ENCODE measurements around the gene RABL6. TPM values are rescaled to one million over a fixed set of nuclear protein-coding genes. Genes with fewer than 3 reads are reported as not detected.
"Not testable (repeated sequence)": the region's sequence is repeated elsewhere in the genome, so short reads cannot be mapped to it uniquely, and the experiment has no call there.

The RABL6 gene
- total RNA-seq, 2 experiments from 2014 or later = 101 to 106 TPM

DNA sequence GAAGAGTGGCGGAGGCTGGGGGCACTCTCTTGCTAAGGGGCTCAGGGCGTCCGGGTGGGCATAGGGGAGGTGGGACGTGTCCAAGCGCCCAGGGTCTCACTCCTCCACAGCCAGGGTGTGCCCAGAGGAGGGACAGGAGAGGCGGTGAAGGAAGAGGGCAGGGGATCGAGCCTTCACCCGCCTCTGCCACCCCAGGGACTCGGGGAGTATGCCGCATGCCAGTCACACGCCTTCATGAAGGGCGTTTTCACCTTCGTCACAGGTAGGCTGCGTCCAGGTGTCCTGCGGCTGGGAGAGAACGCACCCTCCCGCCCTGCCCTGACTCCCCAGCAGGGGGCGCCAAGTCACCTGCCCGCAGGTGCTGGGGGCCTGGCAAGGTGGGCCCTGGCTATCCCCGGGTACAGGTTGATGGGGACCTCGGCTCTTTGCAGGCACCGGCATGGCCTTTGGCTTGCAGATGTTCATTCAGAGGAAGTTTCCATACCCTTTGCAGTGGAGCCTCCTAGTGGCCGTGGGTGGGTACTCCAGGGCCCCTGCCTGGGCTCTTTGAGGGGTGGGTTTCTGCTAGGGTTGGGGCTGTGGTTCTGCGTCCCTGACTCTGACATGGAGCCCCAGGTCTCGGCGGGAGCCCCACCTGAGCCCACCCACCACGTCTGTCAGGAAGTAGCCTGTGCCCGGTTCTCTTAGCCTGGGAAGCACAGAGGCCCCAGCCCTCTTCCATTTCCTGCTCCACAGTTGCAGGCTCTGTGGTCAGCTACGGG lies 16.1 kb upstream of the RABL6 start:
- POLR2A ChIA-PET = interaction anchor here (0.6 kb wide), 1 partner anchor 117 kb away, joined by 3 read pairs; no protein-coding TSS in a partner anchor
- CTCF ChIA-PET = interaction anchor here (0.6 to 1.6 kb wide), 13 partner anchors 11 to 278 kb away, joined by 3 to 7 read pairs (median 3); partner anchors contain the start of gene FBXW5

DNA sequence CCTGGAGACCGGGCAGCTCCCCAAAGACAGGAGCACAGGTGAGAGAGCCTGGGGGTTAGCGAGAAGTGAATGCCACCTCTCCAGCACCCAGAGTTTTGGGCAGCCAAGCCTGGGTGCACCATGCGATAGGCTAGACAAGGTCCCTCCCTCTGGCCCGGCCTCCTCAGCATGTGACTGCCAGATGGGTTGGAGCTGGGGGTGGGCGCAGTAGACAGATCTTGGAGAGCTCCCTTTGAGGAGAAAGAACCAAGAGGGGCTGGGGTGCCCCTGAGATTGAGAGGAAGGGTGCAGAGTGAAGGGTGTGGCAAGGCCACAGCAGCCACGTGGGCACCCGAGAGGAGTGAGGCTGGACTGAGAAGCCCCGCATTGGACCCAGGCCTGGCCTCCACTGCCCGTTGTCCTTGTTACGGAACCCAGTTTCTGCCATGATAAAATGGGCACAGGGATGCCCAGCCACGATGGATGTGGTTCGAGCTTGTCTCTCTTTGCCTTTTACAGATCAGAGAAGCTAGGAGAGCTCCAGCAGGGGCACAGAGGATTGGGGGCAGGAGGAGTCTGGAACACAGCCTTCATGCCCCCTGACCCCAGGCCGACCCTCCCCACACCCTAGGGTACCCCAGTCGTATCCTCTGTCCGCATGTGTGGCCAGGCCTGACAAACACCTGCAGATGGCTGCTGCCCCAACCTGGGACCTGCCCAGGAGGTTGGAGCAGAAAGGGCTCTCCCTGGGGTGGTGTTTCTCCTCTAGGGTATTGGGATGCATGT lies 15.2 kb upstream of the RABL6 start:
- CTCF ChIA-PET = interaction anchor here (0.6 to 1.6 kb wide), 11 partner anchors 10 to 277 kb away, joined by 3 to 7 read pairs (median 3); partner anchors contain the start of gene FBXW5
- POLR2A ChIA-PET = no interaction called here

DNA sequence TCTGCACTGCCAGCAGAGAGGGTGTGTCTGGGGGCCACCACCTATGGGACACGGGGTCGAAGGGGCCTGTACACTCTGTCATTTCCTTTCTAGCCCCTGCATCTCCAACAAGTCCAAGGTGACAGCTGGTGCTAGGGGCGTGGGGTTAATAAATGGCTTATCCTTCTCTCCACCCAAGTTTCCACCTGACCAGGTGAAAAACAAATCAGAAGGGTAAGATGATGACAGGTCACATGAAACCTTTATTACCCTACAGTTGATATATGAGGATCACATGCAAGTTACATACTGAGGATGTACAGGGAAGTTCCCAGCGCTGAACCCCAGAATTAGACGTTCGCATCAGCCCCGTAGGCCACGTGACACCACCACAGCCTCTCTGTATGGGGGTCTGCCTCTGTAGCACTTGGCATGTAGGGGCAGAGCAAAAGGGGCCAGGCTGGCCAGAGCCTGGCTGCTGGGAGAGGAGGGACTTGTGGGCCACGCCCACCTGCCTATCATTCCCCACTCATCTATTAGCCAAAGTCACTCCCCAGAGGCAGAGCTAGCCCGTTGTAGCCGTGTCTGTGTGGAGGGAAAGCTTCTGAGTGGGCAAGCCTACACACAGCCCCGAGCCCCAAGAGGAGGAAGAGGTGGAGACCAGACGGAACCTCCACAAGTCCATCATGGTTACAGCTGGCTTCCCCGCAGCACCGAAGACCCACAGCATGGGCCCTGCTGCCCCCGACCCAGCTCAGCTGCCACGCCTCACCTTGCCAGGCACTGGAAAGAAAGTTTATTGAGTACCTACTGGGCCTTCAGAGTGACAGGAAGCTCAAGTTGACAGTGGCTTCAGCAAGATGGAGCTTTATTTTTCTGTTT lies 14.4 kb upstream of the RABL6 start:
- POLR2A ChIA-PET = no interaction called here
- CTCF ChIA-PET = interaction anchor here (1.0 to 1.6 kb wide), 6 partner anchors 9 to 274 kb away, joined by 3 to 7 read pairs (median 5); no protein-coding TSS in a partner anchor

DNA sequence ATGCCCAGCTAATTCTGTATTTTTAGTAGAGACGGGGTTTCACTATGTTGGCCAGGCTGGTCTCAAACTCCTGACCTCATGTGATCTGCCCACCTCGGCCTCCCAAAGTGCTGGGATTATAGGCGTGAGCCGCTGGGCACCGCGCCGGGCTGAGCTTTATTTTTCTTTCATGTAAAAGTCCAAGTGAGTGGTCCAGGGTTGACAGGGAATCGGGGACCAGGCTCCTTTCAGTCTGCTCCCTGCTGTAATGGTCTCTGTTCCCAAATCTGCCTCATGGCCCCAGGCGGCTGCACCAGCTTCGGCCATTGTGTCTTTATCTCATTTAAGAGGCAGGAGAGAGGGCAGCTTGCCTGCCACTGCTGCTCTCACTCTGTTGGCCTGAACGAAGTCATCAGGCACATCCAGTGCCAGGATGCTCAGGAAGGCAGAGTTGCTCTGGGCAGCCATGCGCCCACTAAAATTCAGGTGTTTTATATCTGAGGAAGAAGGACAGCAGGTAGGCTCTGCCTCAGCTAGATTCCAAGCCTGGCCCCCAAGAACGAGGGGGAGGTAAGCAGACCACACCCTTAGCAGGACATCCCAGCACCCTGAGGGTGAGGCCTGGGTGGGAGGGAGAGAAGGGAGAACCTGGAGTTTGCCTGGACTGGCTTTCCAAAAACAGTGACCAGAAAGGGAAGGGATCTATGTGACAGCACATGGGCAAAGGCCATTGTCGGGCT lies 13.3 kb upstream of the RABL6 start:
- ChIA-PET CTCF (interaction anchor here (0.8 to 1.4 kb wide), 3 partner anchors 17 to 273 kb away, joined by 4 to 7 read pairs (median 5); no protein-coding TSS in a partner anchor), POLR2A (no interaction called here)

DNA sequence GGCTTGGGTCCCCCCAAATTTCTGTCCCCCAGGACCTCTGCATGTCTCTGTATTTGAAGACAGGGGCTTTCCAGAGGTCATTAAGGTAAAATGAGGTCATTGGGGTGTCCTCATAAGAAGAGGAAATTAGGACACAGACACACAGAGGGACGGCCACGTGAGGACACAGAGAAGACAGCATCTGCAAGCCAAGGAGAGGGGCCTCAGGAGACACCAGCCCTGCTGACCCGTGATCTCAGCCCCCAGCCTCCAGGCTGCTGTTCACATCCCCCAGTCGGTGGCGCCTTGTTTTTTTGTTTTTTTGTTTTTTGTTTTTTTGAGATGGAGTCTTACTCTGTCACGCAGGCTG lies 12.8 kb upstream of the RABL6 start:
- ChIA-PET CTCF (no interaction called here), POLR2A (no interaction called here)

DNA sequence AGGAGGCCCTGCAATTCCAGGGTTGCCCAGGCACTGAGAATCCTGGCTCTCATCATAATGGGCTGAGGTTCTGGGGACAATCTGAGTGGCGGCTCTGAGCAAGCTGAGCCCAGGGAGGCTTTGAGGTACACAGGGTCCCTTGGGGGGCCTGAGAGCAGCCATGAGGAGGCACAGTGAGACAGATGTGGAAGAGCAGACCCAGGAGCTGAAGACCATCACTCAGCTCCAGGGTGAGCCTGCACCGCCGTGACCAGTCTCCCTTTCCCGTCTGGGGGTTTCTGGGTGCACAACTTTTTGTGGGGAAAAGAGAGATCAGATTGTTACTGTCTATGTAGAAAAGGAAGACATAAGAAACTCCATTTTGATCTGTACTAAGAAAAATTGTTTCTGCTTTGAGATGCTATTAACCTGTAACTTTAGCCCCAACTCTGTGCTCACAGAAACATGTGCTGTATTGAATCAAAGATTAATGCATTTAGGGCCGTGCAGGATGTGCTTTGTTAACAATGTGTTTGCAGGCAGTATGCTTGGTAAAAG lies 11.4 kb upstream of the RABL6 start, which contains the start of gene CCDC183:
TSS of gene CCDC183 (plus strand) at position 101 of the 537 bp plus-strand sequence. CDS start at position 161, 60 bp downstream.
- ChIA-PET CTCF (no interaction called here), POLR2A (no interaction called here)

DNA sequence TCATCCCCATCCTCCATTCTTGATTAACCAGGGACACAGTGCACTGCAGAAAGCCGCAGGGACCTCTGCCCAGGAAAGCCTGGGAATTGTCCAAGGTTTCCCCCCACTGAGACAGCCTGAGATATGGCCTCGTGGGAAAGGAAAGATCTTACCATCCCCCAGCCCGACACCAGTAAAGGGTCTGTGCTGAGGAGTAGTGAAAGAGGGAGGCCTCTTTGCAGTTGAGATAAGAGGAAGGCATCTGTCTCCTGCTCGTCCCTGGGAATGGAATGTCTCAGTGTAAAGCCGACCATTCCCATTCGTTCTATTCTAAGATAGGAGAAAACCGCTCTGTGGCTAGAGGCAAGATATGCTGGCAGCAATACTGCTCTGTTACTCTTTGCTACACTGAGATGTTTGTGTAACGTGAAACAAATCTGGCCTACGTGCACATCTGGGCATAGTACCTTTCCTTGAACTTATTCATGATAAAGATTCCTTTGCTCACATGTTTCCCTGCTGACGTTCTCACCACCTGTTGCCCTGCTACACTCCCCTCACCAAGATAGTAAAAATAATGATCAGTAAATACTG lies 10.9 kb upstream of the RABL6 start:
- CTCF ChIA-PET, POLR2A ChIA-PET: not testable (repeated sequence)

DNA sequence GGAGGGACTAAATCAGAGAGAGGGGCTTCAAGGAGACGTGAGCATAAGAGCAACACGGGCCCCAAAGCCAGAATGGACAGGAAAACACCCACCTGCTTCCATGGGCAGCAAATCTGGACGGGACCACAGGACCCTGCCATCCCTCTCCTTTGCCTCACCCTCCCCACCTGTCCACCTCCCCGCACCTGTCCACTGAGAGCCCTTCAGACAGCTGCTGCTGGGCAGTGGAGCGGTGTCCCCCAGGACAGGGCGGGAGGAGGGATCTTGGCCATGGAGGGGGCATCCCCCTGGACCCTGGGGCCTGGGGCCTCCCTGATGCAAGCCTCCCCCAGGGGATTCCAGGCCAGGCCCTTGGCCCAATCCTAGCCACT lies 9.1 kb upstream of the RABL6 start:
- POLR2A ChIA-PET = no interaction called here
- CTCF ChIA-PET = interaction anchor here (1.4 kb wide), 1 partner anchor 236 kb away, joined by 3 read pairs; no protein-coding TSS in a partner anchor

DNA sequence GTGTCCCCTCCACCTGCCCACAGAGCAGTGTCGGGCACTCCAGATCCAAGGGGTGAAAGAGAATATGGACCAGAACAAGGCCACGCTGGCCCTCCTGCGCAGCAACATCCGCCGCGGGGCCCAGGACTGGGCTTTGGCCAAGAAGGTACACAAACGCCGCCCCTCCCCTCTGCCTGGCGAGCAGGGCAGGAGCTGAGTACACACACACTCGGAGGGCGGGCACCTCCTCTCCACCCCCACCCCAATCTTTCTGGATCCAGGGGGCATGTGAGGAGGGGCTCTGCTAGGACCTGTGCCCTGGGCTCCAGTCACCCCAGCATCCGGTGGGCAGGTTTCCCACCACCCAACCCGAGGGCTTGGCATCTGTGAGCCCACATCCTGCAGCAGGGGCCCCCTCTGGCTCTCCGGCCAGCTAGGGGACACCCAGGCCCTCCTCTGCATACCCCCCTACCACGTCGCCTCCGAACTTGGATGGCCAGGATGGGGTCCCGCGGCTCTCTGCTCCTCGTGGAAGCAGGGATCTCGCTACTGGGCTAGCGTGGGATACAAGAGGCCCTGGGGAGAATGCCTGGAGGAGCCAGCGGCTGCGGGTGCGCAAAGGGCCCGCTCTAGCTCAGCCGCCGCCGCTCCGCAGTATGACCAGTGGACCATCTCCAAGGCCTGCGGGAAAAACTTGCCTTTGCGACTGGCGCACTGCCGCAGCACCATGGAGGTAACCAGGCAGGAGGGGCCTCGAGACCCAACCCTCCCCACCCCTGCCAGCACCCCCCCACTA lies 8.5 kb upstream of the RABL6 start:
- POLR2A ChIA-PET = interaction anchor here (0.7 to 1.7 kb wide), 2 partner anchors 193 to 246 kb away, joined by 3 to 5 read pairs; partner anchors contain the start of gene PAXX
- CTCF ChIA-PET = interaction anchor here (1.4 kb wide), 1 partner anchor 236 kb away, joined by 3 read pairs; no protein-coding TSS in a partner anchor

DNA sequence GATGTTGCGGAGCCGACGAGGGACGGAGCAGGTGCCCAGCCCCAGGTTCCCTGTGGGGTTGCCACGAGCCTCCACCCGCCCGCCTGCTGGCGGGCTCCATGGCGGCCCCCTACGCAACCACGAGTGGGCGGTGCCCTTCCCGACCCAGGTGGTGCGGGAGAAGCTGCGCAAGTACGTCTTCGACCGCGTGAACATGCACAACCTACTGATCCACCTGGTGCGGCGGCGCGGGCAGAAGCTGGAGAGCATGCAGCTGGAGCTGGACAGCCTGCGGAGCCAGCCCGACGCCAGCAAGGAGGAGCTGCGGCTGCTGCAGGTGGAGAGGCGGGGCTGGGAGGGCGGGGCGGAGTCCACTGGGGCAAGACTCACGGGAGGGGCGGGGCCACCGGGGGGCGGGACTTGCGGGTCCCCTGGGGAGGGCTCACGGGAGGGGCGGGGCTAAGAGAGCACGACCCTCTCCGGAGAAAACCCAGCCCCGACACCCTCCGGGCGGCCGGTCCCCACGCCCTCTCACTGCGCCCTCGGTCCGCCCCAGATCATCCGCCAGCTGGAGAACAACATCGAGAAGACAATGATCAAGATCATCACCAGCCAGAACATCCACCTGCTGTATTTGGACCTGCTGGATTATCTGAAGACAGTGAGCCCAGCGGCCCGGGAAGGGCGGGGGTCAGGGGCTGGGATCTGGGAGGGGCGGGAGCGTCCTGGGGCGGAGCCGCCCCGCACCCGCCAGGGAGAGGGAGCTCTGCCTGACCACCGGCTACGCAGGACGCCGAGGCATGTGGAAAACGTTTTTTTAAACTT lies 7.7 kb upstream of the RABL6 start:
- CTCF ChIA-PET = interaction anchor here (1.0 kb wide), 1 partner anchor 42 kb away, joined by 3 read pairs; the partner anchor contains the start of gene AJM1
- POLR2A ChIA-PET = interaction anchor here (0.7 to 1.7 kb wide), 3 partner anchors 20 to 245 kb away, joined by 3 to 5 read pairs (median 3); partner anchors contain the start of gene PAXX

DNA sequence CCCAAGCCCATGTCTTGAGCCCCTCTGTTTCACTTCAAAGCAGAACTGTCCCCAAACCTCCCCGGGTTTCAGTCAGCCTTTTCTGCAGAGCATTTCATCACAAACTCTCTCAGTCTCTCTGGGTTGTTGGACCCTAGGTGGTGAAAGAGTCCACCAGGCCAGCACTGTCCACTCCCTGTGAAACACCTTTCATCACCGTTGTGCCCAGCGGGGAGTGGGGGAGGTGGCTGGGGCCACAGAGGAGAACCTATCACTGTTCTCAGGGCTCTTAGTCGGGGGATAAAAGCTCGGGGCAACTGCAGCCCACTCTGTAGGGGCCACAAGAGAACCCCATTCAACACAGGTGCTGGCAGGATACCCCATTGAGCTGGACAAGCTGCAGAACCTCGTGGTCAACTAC lies 5.4 kb upstream of the RABL6 start:
- ChIA-PET POLR2A (interaction anchor here (0.6 kb wide), 1 partner anchor 8 kb away, joined by 13 read pairs; no protein-coding TSS in a partner anchor), CTCF (interaction anchor here (0.8 to 1.6 kb wide), 2 partner anchors 10 to 40 kb away, joined by 4 to 6 read pairs; partner anchors contain the start of gene AJM1)

DNA sequence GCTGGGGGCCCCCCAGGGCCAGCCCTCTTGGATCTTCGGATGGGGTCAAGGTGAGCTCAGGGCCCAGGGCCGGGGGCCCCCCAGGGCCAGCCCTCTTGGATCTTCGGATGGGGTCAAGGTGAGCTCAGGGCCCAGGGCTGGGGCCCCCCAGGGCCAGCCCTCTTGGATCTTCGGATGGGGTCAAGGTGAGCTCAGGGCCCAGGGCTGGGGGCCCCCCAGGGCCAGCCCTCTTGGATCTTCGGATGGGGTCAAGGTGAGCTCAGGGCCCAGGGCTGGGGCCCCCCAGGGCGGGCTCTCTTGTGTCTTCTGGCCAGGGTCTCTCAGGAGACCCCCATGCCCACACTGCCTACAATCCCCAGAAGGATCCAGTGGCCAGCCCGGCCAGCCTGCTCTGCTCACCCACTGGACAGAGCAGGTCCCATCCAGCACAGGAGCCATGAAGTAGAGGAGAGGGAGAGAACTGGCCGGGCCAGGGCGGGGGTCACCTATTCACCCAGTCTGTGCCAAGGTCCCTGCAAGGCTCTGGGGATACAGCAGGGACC lies 4.7 kb upstream of the RABL6 start:
- CTCF ChIA-PET = interaction anchor here (1.6 kb wide), 1 partner anchor 10 kb away, joined by 6 read pairs; no protein-coding TSS in a partner anchor
- POLR2A ChIA-PET = not testable (repeated sequence)

DNA sequence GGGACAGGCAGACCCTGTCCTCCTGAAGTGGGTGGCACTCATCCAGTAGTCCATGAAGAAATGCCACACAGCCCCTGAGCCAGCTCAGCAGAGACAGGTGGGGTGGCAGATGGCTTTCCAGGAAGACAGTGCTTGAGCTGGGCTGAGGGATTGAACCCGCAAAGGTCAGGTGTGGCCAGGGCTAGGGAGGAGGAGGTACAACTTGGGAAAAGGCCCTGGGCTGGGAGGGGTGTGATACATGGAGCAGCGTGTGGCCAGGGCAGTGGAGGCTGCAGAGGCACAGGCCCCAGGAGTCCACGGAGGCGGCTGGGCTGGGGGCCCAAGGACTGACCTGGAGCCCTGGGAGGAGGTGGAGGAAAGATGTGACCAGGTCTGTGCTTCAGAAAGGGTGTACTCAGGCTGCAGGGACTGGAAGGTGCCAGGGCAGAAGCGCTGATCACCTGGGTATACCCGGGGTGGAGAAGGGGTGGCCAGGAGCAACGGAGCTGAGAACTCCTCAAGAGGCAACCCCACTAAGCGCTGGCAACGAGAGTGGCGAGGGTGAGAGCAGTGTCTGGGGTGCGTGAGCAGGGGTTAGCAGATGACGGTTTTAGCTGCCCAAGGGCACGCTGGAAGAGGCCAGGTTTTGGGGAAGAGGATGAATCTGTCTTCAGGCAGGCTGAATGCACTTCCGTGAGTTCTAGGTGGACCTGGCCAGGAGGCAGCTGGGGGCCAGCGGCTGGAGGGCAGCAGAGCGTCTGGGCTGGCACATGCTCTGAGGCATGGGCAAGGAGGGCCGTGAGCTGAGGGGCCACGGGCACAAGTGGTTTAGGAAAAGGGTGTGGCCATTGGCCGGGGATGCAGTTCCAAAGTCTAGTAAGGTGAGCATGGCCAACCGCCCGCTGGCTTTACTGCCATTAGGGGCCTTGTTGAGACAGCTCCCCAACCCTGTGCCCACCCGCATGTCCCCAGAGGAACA lies 3.9 kb upstream of the RABL6 start:
- ChIA-PET POLR2A (no interaction called here), CTCF (interaction anchor here (1.0 kb wide), 1 partner anchor 172 kb away, joined by 5 read pairs; no protein-coding TSS in a partner anchor)

DNA sequence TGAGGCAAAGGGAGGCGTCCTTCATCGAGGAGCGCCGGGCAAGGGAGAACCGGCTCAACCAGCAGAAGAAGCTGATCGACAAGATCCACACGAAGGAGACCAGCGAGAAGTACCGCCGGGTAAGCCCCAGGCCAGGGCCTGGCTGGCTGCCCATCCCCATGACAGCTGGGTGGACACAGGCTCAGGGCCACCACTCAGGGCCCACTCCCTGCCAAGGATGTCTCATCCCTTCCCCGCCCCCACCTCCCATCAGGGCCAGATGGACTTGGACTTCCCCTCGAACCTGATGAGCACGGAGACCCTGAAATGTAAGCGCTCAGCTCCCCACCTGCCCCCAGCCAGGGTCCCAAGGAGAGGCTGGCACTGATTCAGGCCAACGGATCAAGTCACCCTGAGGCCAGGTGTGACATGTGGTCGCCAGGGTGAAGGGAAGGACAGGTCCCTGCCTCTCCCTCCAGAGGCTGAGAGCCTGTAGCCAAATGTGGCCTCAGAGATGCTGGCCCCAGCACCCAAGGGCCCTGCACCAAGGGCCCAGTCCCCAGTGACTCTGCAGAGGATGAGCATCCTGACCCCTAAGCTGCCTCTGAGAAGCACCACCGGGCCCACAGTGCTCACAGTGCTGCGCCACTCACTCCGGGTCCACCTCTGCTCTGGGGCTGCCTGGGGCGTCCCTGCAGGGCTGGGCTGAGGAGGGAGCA lies 3.1 kb upstream of the RABL6 start:
- ChIA-PET CTCF (interaction anchor here (1.0 kb wide), 1 partner anchor 171 kb away, joined by 5 read pairs; no protein-coding TSS in a partner anchor), POLR2A (no interaction called here)
